ENCODE data around the gene EXOC6B.

Gene EXOC6B

DNA sequence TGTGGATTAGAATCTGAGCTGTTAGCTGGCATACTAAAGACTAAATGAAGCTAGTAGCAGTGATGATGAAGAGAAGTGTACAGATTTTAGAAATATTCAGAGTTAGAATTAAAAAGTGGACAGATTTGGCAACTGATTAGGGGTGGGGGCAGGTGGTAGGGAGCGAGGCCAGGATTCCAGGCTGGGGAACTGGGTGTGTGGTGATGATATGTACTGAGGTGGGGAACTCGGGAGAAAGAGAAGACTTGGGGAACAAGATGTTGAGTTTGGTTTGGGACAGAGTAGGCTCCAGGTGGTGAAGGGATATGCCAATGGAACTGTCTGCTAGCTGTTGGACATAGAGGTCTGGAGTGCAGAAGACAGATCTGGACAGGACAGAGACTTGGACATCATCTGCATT, 669.0 kb downstream of the EXOC6B start:
- intact Hi-C loops (cut with DNase I), result loop anchor here (10.0 kb wide), 1 partner anchor 448 kb away; no protein-coding TSS in a partner anchor
- no peak for DNase-seq

DNA sequence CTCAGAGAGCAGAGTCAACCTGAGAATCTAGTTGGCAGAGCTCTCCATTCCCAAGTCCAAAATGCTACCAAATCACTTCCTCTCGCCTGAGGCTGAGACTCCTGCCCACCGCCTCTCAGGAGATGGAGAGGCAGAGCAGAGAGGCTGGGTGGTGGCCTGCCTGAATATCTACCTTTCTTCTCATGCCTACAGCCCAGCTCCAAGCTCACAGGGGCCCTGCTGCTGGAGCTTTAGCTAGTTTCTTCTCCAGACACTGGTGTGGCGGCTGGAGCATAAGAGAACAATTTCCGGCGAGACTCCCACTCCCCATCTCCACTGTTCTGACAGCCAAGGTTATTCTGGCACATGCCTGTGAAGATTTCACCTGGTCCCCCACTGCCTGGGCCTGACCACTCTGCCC, 670.1 kb downstream of the EXOC6B start:
- intact Hi-C loops (cut with DNase I), result loop anchor here (10.0 kb wide), 1 partner anchor 449 kb away; no protein-coding TSS in a partner anchor
- DNase-seq, result no peak

DNA sequence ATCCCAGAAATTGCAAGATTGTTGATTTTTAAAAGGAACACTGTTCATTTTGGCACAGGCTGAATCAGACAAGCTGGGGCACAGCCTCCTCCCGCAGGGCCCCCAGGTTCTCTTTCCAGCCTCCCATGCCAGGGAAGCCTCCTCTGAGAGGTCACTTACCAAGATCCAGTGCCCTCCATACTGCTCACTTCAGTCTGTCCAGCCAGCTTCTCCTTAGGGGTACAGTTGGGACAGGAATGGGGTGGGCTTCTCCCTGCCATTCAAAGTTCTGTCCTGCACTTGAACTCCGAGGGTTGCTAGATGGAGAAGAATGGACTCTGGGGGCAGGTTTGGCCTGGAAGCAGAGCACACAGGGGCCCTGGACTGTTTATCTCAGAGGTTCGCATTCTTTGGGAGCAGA, 670.7 kb downstream of the EXOC6B start:
- no peak for DNase-seq
- intact Hi-C loops (cut with DNase I), result loop anchor here (10.0 kb wide), 1 partner anchor 450 kb away; no protein-coding TSS in a partner anchor

DNA sequence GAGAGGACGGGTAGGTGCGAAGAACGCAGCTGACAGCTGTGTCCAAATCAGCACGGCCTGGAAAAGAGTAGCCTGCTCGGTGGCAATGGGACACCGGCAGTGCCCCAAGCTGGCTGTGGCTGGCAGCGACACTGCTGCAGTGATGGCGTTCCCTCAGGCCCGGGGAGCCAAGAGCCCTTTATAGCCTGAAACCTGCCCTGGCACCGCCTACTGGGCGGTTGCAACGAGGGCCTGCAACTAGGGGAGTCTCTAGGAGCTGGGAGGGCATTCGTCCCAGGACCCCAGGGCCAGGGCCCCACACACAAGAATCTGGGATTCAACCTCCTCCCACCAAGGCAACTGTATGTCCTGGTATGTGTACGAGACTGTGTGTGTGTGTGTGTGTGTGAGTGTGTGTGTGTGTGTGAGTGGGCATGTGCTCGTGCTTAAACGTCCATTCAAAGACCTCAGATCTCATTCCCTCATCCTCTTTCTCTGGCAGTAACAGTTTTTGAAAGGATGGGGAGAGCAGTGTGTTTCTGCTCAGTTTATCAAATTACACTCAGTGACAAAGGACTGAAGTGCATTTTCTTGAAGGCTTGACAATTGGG, 671.4 kb downstream of the EXOC6B start:
- intact Hi-C loops (cut with DNase I), result loop anchor here (10.0 kb wide), 1 partner anchor 450 kb away; no protein-coding TSS in a partner anchor
- DNase-seq, result peak in 2 of 10 donors; percentile 22 to 59

DNA sequence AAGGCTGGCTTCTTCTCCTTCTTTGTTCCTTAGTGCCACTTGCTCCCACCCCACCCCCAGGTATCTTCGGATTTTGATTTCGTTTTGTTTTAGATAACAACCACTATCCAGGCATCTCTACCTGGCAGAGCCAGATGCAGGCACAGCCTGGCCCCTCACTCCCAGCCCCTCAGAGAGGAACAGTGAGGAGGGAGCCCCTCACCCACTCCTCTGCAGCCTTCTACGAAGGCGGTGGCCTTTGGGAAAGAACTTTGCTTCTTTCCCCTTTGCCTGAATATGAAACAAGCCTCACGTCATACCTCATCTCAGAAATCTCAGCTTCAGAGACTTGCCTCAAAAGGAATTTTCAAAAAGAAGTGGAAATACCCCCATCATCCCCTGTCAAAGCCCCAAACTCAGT, 671.9 kb downstream of the EXOC6B start:
- DNase-seq, result no peak
- intact Hi-C loops (cut with DNase I), result loop anchor here (10.0 kb wide), 1 partner anchor 451 kb away; no protein-coding TSS in a partner anchor

DNA sequence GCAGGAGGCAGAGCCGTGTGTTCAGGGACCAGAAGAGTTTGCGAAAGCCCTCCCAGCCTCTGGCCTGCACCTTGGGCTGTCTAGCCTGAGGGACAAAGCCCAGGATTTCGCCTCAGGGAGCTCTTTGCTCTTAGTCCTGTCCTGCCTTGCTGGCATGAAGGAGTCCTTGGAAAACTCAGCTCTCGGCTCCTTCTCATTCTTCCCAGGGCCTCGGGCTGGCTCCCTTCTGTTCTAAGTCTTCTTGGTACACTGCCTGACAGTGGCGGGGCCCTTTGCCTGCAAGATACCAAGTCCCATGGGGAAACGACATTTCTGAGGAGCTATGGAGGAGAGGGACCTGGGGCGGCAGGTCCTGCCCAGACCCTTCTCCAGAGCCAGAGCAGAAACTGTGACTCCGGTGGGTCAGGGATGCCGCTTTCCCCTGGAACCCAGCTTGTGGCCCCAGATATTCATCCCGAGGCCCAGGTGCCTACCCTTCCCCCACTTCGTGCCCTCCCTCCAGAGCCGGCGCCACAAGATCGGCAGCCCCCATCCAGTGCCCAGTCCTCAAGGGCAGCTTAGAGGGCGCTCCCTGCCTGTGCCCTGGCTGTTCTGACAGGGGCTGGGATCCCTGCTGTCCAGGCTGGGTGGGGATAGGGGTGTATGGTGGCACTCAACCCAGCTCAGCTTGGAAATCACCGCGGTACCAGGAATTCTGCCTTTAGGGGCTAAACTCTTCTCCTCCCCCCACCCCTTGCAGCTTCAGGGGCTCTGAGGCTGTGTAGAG, 672.6 kb downstream of the EXOC6B start:
- intact Hi-C loops (cut with DNase I), result loop anchor here (10.0 kb wide), 1 partner anchor 452 kb away; no protein-coding TSS in a partner anchor
- DNase-seq, result peak in 3 of 10 donors; percentile 59 to 78 (median 66)

DNA sequence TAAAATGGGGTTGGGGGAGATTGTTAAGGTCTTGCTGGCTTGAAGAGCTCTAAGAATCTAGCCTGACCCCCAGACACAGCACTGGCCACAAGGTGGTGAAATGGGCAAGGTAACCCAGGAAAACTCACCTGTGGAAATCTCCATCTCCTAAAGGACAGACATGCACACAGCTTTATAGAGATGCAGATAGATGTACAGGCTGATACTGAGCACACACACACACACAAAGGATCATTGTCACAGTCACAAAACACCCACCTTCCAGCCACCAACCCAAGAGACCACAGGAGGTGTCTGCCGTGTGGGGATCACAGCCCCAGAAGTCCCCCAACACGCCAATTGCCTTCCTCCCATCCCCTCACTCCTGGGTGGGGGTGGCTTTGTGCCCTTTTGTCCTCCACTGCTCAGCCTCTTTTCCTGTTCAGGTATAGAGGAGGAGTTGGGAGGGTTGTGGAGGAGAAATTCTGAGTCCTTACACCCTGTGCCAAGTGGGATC, 674.9 kb downstream of the EXOC6B start:
- intact Hi-C loops (cut with DNase I), result loop anchor here (1.0 to 10.0 kb wide), 4 partner anchors 227 to 606 kb away; no protein-coding TSS in a partner anchor
- peak in 1 of 10 donors; percentile 17 for DNase-seq

DNA sequence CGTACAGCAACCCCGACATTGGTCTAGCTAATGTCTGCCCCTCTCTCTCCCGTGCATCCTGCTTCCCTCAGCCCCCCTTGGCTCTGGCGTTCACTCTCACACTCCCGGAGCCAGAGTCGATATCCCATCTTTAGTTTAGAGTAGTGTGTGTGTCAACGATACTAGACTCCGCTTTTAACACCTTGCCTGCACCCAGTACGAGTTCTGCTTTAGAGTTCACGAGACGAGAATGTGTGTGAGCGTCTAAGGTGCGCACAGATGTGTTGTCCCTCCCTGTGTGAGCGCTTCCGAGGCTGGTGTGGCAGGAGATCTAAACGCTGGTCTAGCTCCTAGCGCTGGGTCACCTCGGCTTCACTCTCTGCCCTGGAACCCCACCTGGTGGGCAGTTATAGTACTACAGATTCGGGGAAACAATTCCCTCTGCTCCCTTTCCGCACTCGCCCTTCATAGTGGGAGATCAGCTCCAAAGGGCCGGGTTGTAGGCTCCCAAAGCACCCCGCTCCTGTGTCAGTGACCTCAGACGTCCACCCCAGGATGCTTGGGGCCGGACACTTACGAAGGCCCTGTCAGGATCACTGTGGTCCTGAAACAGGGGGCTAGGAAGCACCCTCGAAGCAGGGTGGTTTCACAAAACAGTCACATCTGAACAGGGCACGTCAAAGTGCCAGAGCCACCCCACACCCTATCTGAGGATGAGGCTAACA, 675.5 kb downstream of the EXOC6B start:
- DNase-seq, result peak; percentile 28 to 97 (median 86)
- intact Hi-C loops (cut with DNase I), result loop anchor here (1.0 to 10.0 kb wide), 4 partner anchors 226 to 605 kb away; no protein-coding TSS in a partner anchor

DNA sequence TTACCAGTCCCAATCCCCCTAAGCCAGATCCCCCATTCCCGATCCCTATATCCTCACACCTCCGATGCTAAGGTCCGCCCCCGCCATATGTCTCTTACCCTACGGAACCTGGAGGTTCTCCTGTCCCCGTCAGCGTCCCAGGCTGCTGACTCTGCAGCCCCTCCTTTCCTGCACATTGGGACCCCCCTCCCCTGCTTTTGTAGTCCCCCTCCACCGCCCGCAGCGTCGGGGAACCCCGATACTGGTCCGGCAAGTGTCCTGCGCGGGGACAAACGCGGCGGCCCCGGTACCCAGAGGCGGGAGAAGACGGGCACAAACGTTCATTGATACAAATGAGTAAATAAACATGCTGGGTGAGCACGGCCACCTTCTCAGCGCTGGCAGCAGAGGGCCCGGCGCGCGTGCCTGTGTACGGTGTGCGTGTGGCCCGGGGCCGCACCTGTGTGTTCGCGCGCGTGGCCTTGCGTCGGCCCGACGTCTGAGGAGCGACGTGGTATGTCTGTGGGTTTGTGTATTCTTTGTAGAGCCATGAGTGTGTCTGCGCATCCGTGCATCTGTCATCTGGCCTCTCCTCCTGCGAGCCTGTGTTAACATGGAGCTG, 676.2 kb downstream of the EXOC6B start:
- intact Hi-C loops (cut with DNase I), result loop anchor here (1.0 to 10.0 kb wide), 5 partner anchors 225 to 604 kb away; no protein-coding TSS in a partner anchor
- peak in 4 of 10 donors; percentile 33 to 82 (median 73) for DNase-seq

DNA sequence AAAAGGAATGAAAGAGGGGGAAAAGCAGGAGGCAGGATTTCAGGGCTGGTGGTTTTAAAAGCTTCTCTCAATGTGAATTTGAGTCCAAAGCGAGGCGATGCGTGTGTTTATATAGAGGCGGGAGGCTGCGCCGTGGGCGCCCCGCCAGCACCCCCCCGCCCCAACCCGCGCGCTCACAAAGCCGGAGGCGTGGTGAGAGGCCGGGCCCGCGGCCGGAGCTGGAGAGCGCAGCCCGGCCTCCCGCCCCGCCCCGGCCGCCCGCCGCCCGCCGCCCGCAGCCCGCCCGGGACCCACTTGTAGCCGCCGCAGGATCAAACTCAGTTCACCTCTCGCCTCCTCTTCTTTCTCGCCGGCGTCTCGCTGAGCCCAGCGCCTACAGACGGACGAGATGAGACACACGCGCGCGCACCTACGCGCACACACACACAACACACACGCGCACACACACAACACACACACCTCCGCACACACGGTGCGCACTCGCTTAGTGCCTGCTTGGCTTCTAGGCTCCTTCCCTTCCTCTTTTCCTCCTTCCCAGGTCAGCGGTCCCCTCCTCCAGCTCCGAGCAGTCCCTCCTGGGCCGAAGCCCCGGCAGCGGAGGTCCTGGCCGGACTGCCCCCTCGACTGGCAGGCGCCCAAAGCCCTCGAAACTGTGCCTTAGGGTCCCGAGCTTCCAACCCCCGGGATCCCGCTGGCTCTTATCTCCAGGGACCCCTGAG, 676.8 kb downstream of the EXOC6B start:
- intact Hi-C loops (cut with DNase I), result loop anchor here (10.0 kb wide), 1 partner anchor 544 kb away; no protein-coding TSS in a partner anchor
- peak in 5 of 10 donors; percentile 20 to 88 (median 73) for DNase-seq

DNA sequence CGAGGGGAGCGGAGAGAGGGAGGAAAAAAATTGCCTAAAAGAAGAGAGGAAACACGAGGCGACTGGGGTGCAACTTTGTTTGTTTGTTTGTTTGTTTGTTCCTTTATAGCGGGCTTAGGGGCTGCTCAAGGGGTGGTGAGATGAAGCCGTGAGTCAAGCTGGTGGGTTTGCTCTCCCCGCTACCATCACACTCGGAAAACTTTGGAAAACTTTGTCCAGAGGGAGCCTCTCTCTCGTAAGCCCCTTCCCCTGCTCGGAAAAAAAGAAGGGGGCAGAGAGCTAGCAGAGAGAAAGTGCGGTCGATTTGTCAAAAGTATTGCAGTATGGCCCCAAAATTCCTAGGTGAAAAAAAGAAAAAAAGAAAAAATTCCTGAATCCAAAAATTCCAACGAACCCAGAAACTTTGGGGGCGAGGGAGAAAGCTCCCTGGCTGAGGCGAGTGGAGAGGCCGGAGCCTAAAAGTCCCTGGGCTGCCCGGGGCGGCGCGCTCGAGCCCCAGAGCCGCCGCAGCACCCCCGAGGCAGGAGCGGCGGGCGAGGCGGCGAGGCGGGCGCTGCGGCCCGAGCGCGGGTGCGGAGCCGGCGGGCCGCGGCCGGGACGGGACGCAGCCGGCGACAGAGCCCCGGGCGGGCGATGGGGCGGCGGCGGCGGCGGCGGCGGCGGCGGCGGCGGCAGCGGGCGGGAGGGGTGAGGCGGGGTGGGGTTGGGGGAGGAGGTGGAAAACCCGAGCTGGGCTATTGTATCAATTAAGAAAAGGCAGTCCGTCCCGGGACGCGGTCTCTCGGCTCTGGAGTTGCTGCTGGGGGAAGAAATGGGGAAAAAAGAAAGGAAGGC, 677.6 kb downstream of the EXOC6B start:
- intact Hi-C loops (cut with DNase I), result loop anchor here (10.0 kb wide), 1 partner anchor 543 kb away; no protein-coding TSS in a partner anchor
- DNase-seq, result peak in 2 of 10 donors; percentile 26 to 63

DNA sequence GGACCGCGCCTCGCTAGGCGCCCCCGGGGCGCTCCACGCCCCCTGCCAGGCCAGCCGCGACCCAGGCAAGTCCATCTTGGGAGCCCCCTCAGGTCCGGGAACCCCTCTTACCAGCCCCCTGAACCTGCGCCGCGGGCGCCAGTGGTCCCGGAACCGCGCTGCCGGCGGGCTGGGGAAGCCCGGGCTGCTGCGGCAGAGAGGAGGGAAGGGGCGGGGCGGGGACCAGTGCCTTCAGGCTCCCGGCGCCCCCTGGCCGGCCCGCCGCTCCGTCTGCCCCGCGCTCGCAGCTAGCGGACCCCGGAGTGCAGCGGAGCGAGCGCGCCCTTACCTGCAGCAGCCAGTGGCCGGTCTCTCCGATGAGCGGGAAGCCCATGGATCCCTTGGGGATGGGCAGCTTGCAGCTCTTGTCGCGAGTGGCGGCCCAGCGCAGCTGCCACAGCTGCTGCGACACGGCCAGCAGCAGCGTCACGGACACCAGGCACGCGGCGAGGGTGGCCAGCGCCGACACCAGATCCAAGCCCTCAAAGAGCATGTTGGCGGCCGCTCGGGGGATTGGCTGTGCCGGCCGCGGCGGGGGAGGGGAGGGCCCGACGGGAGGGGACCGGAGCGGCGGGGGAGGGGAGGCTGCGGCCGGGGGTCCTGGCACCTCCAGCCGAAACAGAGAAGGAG, 678.4 kb downstream of the EXOC6B start, which contains the start of gene CYP26B1:
TSS of gene CYP26B1 (minus strand) at position 560 of the 669 bp plus-strand sequence. CDS start at position 532, 28 bp downstream.
- intact Hi-C loops (cut with DNase I), result loop anchor here (10.0 kb wide), 1 partner anchor 543 kb away; no protein-coding TSS in a partner anchor
- peak in 6 of 10 donors; percentile 12 to 90 (median 68) for DNase-seq

DNA sequence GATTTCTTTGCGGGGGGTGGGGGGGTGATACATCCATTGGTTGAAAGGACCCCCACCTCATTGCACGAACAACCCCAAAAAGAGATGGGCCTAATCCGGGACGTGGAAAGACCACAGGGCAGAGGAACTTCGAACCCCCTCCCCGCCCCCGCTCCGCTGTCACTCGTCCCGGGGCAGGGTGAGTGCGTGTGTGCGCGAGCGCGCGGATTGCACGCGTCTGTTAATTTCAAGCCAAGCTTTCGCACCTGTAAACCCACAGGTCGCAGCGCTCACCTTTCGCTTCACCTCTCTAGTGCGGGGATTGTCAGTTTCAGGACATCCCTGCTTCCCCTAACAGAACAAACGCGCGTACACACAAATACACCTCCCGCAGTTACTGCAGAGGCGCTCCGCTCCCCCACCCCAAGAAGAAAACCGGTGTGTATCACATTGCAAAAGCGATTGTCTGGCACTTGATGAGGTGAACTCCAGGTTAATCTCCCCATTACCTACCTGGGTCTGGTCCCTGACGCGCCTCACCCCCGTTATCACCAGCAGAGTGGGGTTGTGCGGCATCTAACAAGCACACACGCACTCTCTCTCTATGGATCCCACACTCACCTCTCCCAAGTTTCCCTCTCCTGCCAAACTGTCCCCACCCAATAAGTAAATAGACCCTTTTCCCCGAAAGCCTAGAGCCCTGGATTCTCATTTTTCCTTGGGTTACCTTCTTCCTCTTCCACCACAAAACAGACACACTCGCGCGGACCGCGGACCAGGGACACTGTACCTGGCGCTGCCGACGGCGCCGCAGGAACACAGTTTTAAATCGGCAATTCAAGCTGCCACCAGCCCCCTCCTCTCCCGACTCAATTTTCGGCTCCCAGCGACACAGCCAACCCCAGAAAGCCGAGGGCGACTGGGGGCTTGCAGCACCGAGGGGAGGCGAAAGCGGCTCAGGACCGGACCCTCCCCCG, 679.2 kb downstream of the EXOC6B start:
- DNase-seq, result peak in 5 of 10 donors; percentile 8 to 64 (median 28)
- intact Hi-C loops (cut with DNase I), result loop anchor here (10.0 kb wide), 1 partner anchor 542 kb away; no protein-coding TSS in a partner anchor

DNA sequence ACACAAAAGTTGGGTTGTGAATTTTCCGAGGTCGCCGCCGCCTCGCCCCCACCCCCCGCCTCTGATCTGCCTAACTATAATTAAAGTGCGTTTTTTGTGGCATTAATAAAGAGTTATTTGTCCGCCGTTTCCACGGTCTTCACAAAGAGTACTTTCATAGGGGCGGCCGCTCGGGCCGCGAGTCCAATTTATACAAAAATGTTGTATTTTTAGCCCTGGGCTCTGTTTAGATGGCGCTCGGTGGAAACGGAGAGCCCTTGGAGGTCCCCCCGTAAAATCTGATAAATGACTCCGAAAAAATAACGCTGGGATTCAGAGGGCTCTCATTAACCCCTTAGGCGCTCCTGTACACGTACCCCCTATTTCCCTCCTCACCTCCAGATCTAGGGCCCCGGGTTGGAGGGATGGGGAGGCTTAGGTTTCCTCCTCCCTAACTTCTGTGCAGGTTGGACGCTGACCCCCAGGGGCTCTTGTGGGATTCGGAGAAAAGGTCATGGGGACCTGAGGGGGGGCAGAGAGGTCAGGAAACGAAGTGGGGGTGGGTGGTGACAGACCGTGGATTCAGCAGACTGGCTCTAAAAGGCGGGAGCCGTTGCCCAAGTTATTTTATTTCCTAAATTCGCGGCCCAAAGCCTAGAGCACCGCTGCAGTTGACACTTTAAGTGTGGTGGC, 680.0 kb downstream of the EXOC6B start:
- DNase-seq, result peak in 2 of 10 donors; percentile 19 to 28
- intact Hi-C loops (cut with DNase I), result loop anchor here (10.0 kb wide), 1 partner anchor 541 kb away; no protein-coding TSS in a partner anchor

DNA sequence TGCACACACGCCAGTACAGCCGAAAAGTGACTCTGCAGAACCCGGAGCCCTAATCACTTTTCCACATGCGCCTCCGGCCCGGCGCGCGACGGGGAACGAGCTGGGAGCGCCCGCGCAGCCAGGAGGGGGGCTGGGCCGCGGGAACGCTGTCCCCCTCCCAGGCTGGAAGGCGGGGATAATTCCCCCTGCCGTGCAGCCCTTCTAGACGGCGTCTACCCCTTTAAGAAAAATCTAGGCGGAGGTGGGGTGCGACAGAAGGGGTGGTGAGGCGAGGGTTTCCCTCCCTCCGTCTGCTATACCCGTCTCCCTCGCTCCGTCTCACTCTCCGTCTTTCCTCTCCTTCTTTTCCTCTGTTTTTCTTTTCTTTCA, 680.6 kb downstream of the EXOC6B start:
- DNase-seq, result peak in 5 of 10 donors; percentile 9 to 87 (median 29)
- intact Hi-C loops (cut with DNase I), result loop anchor here (10.0 kb wide), 1 partner anchor 540 kb away; no protein-coding TSS in a partner anchor
